Measurements from ENCODE around the gene LST1.

Gene LST1

DNA sequence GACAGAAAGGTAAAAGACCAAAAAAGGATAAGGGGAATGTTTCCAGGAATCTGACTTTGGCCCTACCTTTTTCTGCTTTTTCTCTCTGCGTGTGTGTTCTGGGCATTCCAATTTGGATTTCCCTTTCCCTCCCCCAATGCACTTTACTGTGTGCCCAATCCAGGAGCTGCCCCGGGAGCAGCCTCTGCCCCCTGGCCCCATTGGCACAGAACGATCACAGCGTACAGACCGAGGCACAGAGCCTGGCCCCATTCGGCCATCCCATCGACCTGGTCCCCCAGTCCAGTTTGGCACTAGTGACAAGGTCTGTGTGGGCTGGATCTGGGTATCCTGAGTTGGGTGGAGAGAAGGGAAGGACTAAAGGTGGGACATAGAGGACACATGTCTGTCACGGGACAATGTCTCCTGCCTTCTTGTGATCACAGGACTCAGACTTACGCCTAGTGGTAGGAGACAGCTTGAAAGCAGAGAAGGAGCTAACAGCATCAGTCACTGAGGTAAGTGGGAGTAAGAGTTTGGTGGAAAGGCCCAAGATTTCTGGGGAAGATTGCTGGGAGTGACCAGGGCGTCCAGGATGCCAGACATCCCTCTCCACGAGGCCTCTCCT lies 49.0 kb downstream of the LST1 start:
- DNase-seq (ENCODE audit: extremely low read depth, insufficient read length) = no peak
- Histone ChIP-seq H3K36me3 (ENCODE audit: control insufficient read depth, insufficient read depth, low read length) (peaks cover 63% of the 10 kb centered on the region), H3K4me3 (replicated peaks; ENCODE audit: low read depth, low read length) (no peak overlapping the region), H3K27me3 (replicated peaks; ENCODE audit: control insufficient read depth, insufficient read depth, low read length) (no peaks in the 10 kb centered on the region)
- TF ChIP-seq, protein P1, sequence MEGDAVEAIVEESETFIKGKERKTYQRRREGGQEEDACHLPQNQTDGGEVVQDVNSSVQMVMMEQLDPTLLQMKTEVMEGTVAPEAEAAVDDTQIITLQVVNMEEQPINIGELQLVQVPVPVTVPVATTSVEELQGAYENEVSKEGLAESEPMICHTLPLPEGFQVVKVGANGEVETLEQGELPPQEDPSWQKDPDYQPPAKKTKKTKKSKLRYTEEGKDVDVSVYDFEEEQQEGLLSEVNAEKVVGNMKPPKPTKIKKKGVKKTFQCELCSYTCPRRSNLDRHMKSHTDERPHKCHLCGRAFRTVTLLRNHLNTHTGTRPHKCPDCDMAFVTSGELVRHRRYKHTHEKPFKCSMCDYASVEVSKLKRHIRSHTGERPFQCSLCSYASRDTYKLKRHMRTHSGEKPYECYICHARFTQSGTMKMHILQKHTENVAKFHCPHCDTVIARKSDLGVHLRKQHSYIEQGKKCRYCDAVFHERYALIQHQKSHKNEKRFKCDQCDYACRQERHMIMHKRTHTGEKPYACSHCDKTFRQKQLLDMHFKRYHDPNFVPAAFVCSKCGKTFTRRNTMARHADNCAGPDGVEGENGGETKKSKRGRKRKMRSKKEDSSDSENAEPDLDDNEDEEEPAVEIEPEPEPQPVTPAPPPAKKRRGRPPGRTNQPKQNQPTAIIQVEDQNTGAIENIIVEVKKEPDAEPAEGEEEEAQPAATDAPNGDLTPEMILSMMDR (IDR thresholded peaks at IDR 0.05; ENCODE audit: insufficient read depth, low read length, poor library complexity, severe bottlenecking) = no peak

- no peak overlapping the region for H3K4me3 ChIP-seq (replicated peaks; ENCODE audit: low read depth, low read length)
- TF ChIP-seq, protein P1 (IDR thresholded peaks at IDR 0.05; ENCODE audit: insufficient read depth, low read length, poor library complexity, severe bottlenecking) = no peak
- DNase-seq (ENCODE audit: extremely low read depth, insufficient read length) = no peak
- no peaks in the 10 kb centered on the region for H3K27me3 ChIP-seq (replicated peaks; ENCODE audit: control insufficient read depth, insufficient read depth, low read length)
- H3K36me3 ChIP-seq (ENCODE audit: control insufficient read depth, insufficient read depth, low read length) = peaks cover 62% of the 10 kb centered on the region
Measured at GRCh38 chr6:31636698-31637596, 50.9 kb downstream of the LST1 start.

Data from GM06990 (cell line).